ENCODE results near the gene DOHH. TPM values are rescaled to one million over a fixed set of nuclear protein-coding genes. Genes with fewer than 3 reads are reported as not detected.
"Not testable (repeated sequence)": the region's sequence is repeated elsewhere in the genome, so short reads cannot be mapped to it uniquely, and the experiment has no call there.

The DOHH gene
- total RNA-seq, 2 experiments from 2014 or later = 13.3 to 17.0 TPM

DNA sequence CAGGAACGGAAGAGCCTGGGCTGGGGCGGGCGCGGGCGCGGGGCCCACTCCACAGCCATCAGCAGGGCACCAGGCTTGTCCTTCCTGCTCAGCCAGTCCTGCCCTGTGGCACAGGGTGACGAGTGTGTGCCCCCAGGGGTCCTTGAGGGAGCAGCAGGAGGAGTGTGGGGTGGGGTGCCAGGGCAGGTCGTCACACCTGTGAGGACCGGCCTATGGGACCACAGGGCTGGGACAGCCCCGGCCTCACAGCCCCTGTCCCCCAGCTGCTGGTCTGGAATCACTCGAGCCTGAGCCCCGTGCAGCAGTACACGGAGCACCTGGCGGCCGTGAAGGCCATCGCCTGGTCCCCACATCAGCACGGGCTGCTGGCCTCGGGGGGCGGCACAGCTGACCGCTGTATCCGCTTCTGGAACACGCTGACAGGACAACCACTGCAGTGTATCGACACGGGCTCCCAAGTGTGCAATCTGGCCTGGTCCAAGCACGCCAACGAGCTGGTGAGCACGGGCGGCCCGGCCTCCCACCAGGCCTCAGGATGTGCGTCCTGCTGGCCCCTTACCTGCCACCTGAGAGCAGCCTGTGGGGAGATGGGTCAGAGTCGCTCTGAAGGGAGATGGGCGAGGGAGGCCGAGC is 31.8 kb upstream of the DOHH start:
- Mint-ChIP-seq H3K36me3 (peaks cover 18% of the 10 kb centered on the region), H3K9me3 (ENCODE audit: low read depth) (no peaks in the 10 kb centered on the region), H3K27ac (no peak overlapping the region), H3K4me3 (no peak overlapping the region), H3K4me1 (no peaks in the 10 kb centered on the region), H3K27me3 (no peaks in the 10 kb centered on the region)
- no peak for DNase-seq
- ATAC-seq = no peak
- CTCF ChIA-PET = interaction anchor here (1.2 kb wide), 1 partner anchor 13 kb away, joined by 4 read pairs; no protein-coding TSS in a partner anchor

GRCh38 chr19:3531716-3532115 is 31.2 kb upstream of the DOHH start:
- ATAC-seq (no peak), DNase-seq (no peak)
- Mint-ChIP-seq H3K36me3 (peaks cover 22% of the 10 kb centered on the region), H3K4me1 (no peaks in the 10 kb centered on the region), H3K27me3 (no peaks in the 10 kb centered on the region), H3K9me3 (ENCODE audit: low read depth) (no peaks in the 10 kb centered on the region), H3K4me3 (no peak overlapping the region), H3K27ac (no peak overlapping the region)
- CTCF ChIA-PET = interaction anchor here (1.2 kb wide), 1 partner anchor 14 kb away, joined by 4 read pairs; no protein-coding TSS in a partner anchor

GRCh38 chr19:3530389-3530788 is 29.9 kb upstream of the DOHH start:
- no peaks in the 10 kb centered on the region for H3K27me3 Mint-ChIP-seq
- H3K4me1 Mint-ChIP-seq = no peaks in the 10 kb centered on the region
- no peak overlapping the region for H3K27ac Mint-ChIP-seq
- ATAC-seq (no peak), DNase-seq (no peak)
- no peaks in the 10 kb centered on the region for H3K9me3 Mint-ChIP-seq (ENCODE audit: low read depth)
- CTCF ChIA-PET = no interaction called here
- H3K4me3 Mint-ChIP-seq = no peak overlapping the region
- peaks cover 19% of the 10 kb centered on the region for H3K36me3 Mint-ChIP-seq

DNA sequence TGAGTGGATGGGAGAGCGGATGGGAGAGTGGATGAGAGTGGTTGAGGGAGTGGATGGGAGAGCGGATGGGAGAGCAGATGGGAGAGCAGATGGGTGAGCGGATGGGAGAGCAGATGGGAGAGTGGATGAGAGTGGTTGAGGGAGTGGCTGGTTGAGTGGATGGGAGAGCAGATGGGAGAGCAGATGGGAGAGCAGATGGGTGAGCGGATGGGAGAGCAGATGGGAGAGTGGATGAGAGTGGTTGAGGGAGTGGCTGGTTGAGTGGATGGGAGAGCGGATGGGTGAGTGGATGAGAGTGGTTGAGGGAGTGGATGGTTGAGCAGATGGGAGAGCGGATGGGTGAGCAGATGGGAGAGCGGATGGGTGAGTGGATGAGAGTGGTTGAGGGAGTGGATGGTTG is 28.8 kb upstream of the DOHH start:
- peaks cover 16% of the 10 kb centered on the region for H3K36me3 Mint-ChIP-seq
- H3K4me1 Mint-ChIP-seq; H3K27ac Mint-ChIP-seq; DNase-seq; ATAC-seq; CTCF ChIA-PET; H3K27me3 Mint-ChIP-seq; H3K4me3 Mint-ChIP-seq; H3K9me3 Mint-ChIP-seq (ENCODE audit: low read depth): not testable (repeated sequence)

GRCh38 chr19:3528539-3529211 is 28.2 kb upstream of the DOHH start:
- CTCF ChIA-PET = no interaction called here

GRCh38 chr19:3528080-3528479 is 27.6 kb upstream of the DOHH start:
- Mint-ChIP-seq H3K9me3 (ENCODE audit: low read depth) (no peaks in the 10 kb centered on the region), H3K36me3 (peaks cover 13% of the 10 kb centered on the region), H3K4me1 (no peaks in the 10 kb centered on the region), H3K4me3 (no peak overlapping the region), H3K27me3 (no peaks in the 10 kb centered on the region), H3K27ac (no peak overlapping the region)
- CTCF ChIA-PET = no interaction called here
- DNase-seq = no peak
- ATAC-seq = no peak

More at GRCh38 chr19:3528539-3529211, 28.2 kb upstream of the DOHH start:
- ATAC-seq = no peak
- H3K4me1 Mint-ChIP-seq = no peaks in the 10 kb centered on the region
- no peak for DNase-seq
- peaks cover 15% of the 10 kb centered on the region for H3K36me3 Mint-ChIP-seq
- H3K27ac Mint-ChIP-seq = no peak overlapping the region
- no peaks in the 10 kb centered on the region for H3K27me3 Mint-ChIP-seq
- H3K4me3 Mint-ChIP-seq = no peak overlapping the region
- no peaks in the 10 kb centered on the region for H3K9me3 Mint-ChIP-seq (ENCODE audit: low read depth)

DNA sequence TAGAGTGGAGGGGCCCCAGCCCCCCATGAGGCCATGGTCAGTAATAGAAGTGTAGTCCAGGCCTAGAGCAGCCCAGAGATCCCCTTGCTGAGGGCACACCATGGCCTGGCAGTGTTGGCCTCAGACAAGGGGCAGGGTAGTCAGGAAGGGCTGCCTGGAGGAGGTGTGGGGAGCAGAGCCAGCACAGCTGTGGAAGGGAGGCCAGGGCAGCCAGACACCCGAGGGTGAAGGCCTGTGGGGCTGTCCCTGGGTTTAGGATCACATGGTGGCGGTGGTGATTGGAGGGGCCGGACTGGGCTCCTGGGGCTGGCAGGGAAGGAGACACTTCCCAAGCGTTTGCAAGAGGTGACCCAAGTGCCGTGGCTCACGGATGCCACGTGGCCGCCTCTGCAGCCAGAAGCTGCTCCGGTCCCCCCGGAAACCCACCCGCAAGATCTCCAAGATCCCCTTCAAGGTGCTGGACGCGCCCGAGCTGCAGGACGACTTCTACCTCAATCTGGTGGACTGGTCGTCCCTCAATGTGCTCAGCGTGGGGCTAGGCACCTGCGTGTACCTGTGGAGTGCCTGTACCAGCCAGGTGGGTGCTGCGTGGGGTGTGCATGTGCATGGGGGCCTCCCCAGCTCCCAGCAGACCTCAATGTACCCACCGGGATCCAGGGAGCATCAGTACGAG is 26.9 kb upstream of the DOHH start:
- no peak for ATAC-seq
- no peak for DNase-seq
- no peaks in the 10 kb centered on the region for H3K9me3 Mint-ChIP-seq (ENCODE audit: low read depth)
- peaks cover 13% of the 10 kb centered on the region for H3K36me3 Mint-ChIP-seq
- no peaks in the 10 kb centered on the region for H3K27me3 Mint-ChIP-seq
- H3K27ac Mint-ChIP-seq = no peak overlapping the region
- CTCF ChIA-PET = interaction anchor here (0.5 kb wide), 1 partner anchor 741 kb away, joined by 3 read pairs; no protein-coding TSS in a partner anchor
- H3K4me1 Mint-ChIP-seq = no peaks in the 10 kb centered on the region
- no peak overlapping the region for H3K4me3 Mint-ChIP-seq

GRCh38 chr19:3526507-3527237 is 26.2 kb upstream of the DOHH start:
- H3K36me3 Mint-ChIP-seq = peaks cover 16% of the 10 kb centered on the region
- CTCF ChIA-PET = interaction anchor here (0.5 to 1.0 kb wide), 2 partner anchors 30 to 741 kb away, joined by 3 read pairs; no protein-coding TSS in a partner anchor
- H3K9me3 Mint-ChIP-seq (ENCODE audit: low read depth) = no peaks in the 10 kb centered on the region
- no peak overlapping the region for H3K27ac Mint-ChIP-seq
- ATAC-seq = no peak
- H3K27me3 Mint-ChIP-seq = no peaks in the 10 kb centered on the region
- no peak overlapping the region for H3K4me3 Mint-ChIP-seq
- H3K4me1 Mint-ChIP-seq = no peaks in the 10 kb centered on the region
- no peak for DNase-seq

DNA sequence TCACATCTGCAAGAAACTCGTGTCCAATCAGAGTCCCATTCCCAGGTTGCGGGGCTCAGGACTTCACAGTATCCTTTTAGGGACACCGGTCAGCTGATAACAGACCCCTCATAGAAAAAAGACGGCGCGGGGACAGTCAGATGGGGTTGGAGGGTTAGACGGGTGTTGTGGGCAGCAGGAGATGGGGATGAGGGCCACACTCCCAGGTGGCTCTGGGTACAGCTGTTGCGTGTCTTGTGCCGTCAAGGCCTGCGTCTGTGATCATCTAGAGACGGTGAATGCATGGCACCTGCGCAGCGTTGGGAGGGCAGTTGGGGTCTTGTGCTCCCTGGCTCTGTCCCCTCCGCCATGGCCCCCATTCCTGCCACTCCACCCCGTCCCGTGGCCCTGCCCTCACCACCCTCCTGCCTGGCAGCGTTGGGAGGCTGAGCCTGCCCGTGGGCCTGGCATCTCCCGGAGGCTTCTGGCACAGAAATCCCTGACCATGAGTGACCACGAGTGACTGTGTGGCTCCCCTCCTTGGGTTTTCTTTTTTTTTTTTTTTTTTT is 24.5 kb upstream of the DOHH start:
- ATAC-seq (no peak), DNase-seq (no peak)
- Mint-ChIP-seq H3K4me1 (peaks cover 4% of the 10 kb centered on the region), H3K36me3 (peaks cover 15% of the 10 kb centered on the region), H3K4me3 (no peak overlapping the region), H3K27ac (no peak overlapping the region), H3K9me3 (ENCODE audit: low read depth) (no peaks in the 10 kb centered on the region), H3K27me3 (no peaks in the 10 kb centered on the region)
- CTCF ChIA-PET = no interaction called here

DNA sequence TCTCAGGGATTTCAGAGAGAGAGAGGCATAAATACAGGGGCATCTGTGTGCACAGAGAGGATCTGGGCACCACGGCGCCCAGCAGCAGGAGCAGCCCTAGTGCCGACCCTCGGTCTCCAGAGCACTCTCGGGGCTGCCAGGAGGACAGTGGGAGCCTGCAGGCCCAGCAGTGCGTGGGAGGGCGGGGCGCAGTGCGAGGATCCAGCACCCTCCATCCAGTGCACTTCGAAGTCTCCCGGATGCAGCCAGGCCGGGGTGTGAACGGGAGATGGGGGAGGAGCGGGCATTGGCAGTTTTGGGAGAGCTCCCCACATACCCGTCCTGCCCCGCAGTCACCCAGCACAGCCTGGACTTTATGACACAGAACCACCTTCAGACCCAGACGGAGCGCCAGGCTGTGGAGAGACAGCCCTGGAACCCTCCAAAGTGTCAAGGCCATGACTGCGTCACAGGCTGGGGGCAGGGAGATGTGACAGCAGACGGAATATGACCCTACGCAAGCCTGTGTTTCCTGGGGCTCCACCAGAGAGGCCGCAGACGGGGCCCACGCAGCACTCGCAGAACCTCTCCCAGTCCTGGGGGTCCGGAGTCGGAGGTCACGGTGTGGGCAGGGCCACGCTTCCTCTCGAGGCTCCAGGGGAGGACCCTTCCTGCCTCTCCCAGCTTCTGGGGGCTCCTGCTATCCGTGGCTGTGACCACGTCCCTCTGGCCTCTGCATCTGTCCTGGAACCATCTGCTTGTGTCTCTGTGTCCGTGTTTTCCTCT is 23.8 kb upstream of the DOHH start:
- H3K4me1 Mint-ChIP-seq = peaks cover 4% of the 10 kb centered on the region
- H3K4me3 Mint-ChIP-seq = no peak overlapping the region
- CTCF ChIA-PET = no interaction called here
- H3K9me3 Mint-ChIP-seq (ENCODE audit: low read depth) = no peaks in the 10 kb centered on the region
- H3K27me3 Mint-ChIP-seq = no peaks in the 10 kb centered on the region
- DNase-seq (no peak), ATAC-seq (no peak)
- no peak overlapping the region for H3K27ac Mint-ChIP-seq
- H3K36me3 Mint-ChIP-seq = peaks cover 15% of the 10 kb centered on the region

DNA sequence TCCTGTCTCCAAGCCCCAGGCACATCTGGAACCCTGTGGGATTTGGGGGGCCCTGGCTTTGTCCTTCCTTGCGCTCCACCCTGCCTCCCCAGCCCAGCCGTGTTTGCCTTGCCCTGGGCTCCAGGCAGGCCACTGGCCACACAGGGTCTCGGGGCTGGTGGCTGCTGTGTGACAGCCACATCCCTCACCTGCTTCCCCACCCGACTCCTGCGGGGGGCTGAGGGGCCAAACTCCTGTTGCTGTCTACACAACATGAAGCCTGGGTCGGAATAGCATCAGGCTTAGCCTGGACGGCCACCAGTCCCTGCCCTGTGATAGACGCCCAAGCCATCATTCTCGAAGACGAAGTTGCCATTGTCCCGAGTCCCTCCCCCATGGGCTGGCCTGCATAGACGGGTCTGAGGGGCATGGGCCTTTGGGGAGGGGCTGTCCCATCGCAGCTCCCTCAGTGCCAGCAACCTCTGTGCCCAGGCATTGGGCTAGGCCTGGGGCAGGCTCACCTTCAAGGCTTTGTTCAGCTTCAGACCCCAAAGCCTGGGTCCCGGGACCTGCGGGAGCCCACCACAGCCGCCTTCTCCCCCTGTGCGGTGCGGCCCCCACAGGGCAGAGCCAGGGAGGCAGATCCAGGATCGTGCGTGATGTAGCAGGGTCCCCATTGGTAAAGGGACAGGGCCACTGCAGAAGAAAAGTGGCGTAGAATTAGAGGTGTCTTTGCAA is 23.0 kb upstream of the DOHH start:
- H3K4me1 Mint-ChIP-seq = peaks cover 4% of the 10 kb centered on the region
- no peak overlapping the region for H3K4me3 Mint-ChIP-seq
- peaks cover 15% of the 10 kb centered on the region for H3K36me3 Mint-ChIP-seq
- CTCF ChIA-PET = no interaction called here
- no peaks in the 10 kb centered on the region for H3K9me3 Mint-ChIP-seq (ENCODE audit: low read depth)
- no peaks in the 10 kb centered on the region for H3K27me3 Mint-ChIP-seq
- no peak for ATAC-seq
- DNase-seq = no peak
- no peak overlapping the region for H3K27ac Mint-ChIP-seq

Measured in activated CD8-positive, alpha-beta memory T cell treated with anti-CD3 and anti-CD28 coated beads, Interleukin-2, amount 10 ng/mL, durations not matched to agents 7 days and 5 days (primary cell).